Measurements from ENCODE around the gene CHRM2. TPM values are rescaled to one million over a fixed set of nuclear protein-coding genes. Genes with fewer than 3 reads are reported as not detected.

CHRM2 gene
- total RNA-seq, 1 donor from 2014 or later: not detected

DNA sequence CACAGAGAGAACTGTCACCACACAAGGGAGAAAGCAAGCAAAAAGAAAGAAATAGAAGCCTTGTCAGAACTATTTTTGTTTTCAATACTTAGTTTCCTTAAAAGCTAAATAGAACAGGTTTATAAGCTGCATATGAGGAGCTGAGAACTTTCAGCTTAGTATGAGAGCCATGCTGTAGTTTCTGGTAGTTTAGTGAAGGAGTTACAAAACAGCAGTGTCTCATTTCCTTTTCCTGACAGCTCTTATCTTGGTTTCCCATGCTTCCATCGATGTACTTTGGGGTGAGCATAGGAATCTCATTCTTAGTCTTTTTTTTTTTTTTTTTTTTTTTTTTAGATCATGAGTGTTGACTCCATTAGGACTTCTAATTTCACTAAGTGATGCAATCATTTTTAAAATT is 8.6 kb upstream of the CHRM2 start:
- intact Hi-C loops (cut with DNase I): no loop called here
- H3K36me3 ChIP-seq: no peaks in the 10 kb centered on the region
- H3K4me1 ChIP-seq: no peaks in the 10 kb centered on the region
- no peak overlapping the region for H3K4me3 ChIP-seq
- DNase-seq (ENCODE audit: low spot score in 2 of 2): no peak
- no peaks in the 10 kb centered on the region for H3K27me3 ChIP-seq
- H3K9me3 ChIP-seq: no peaks in the 10 kb centered on the region
- TF ChIP-seq, protein P1, sequence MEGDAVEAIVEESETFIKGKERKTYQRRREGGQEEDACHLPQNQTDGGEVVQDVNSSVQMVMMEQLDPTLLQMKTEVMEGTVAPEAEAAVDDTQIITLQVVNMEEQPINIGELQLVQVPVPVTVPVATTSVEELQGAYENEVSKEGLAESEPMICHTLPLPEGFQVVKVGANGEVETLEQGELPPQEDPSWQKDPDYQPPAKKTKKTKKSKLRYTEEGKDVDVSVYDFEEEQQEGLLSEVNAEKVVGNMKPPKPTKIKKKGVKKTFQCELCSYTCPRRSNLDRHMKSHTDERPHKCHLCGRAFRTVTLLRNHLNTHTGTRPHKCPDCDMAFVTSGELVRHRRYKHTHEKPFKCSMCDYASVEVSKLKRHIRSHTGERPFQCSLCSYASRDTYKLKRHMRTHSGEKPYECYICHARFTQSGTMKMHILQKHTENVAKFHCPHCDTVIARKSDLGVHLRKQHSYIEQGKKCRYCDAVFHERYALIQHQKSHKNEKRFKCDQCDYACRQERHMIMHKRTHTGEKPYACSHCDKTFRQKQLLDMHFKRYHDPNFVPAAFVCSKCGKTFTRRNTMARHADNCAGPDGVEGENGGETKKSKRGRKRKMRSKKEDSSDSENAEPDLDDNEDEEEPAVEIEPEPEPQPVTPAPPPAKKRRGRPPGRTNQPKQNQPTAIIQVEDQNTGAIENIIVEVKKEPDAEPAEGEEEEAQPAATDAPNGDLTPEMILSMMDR (IDR thresholded peaks at IDR 0.05): no peak
- H3K27ac ChIP-seq: no peak overlapping the region

- Histone ChIP-seq H3K9me3 (no peaks in the 10 kb centered on the region), H3K4me1 (no peaks in the 10 kb centered on the region), H3K36me3 (no peaks in the 10 kb centered on the region), H3K27me3 (peaks cover 12% of the 10 kb centered on the region), H3K4me3 (no peak overlapping the region), H3K27ac (no peak overlapping the region)
- TF ChIP-seq, protein P1 (IDR thresholded peaks at IDR 0.05): no peak
- intact Hi-C loops (cut with DNase I): no loop called here
- no peak for DNase-seq (ENCODE audit: low spot score in 2 of 2)
Observed at GRCh38 chr7:136865236-136865635, 3.2 kb upstream of the CHRM2 start.

DNA sequence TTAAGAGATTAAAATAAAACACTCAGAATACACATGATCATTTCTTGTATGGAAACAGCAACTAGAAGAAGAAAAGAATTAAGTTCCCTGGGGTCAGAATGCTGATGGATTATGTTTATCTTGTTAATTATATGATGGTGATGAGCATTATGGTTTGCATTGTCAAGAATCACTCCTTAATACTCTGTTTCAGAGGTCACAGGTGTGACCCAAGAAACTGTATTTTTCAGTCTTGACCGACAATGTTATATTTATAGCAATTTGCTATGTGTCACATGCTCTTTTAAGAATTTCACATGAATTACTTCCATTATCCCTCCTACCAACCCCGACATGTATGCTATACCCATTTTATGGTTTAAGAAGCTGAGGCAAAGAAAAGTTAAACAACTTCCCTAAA is 2.7 kb upstream of the CHRM2 start:
- no peaks in the 10 kb centered on the region for H3K36me3 ChIP-seq
- no peak overlapping the region for H3K4me3 ChIP-seq
- H3K27me3 ChIP-seq: peaks cover 14% of the 10 kb centered on the region
- intact Hi-C loops (cut with DNase I): no loop called here
- H3K27ac ChIP-seq: no peak overlapping the region
- DNase-seq (ENCODE audit: low spot score in 2 of 2): no peak
- no peaks in the 10 kb centered on the region for H3K4me1 ChIP-seq
- TF ChIP-seq, protein P1 (IDR thresholded peaks at IDR 0.05): no peak
- no peaks in the 10 kb centered on the region for H3K9me3 ChIP-seq

DNA sequence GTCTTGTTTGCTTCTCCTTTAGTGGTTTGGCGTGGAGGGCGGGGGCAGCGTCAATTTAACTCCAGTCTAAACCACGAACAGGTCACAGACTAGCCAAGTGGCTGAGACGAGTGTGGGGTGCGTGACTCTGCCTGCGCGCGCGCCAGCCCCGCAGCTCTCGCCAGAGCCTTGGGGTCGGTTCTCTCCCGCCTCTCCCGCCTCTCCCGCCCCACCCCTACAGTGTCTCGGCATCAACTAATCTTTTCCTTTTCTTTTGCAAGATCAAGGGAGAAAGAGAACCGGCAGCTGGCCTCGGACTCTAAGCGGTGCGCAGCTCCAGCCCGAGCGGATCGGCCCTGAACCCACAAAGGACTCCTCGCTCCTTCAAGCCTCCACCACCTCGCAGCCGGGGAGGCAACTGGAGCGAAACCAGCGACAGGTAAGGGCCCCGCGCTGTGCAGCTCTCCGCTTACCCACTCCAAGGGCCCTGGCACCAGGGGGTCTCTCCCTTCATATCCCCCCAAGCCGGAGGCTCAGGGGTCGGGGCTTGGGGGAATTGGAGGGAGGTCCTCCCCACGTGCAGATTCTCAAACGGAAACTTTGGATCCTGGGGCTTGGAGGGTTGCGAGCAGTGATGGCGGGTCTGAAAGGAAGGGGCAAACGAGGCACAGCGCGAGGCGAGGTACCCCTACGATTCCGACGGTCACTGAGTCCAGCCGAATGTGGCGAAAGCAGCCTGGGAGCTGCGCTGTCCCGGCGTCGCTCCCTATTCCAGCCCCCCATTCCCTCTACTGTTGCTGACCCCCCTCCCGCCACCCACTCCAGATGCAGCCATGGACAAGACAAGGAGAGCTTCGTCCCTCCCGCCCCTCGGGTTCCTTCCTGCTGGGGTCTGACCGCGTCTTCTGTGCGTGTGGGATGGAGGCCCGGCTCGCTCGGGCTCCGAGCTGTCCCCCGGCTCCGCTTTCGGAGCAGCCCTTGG is 829 bp downstream of the CHRM2 start:
- Histone ChIP-seq H3K36me3 (no peaks in the 10 kb centered on the region), H3K4me3 (peak overlapping the region; percentile 26 to 28), H3K27ac (no peak overlapping the region), H3K27me3 (peaks cover 14% of the 10 kb centered on the region), H3K9me3 (no peaks in the 10 kb centered on the region), H3K4me1 (no peaks in the 10 kb centered on the region)
- intact Hi-C loops (cut with DNase I): no loop called here
- TF ChIP-seq, protein P1 (IDR thresholded peaks at IDR 0.05): no peak
- DNase-seq (ENCODE audit: low spot score in 2 of 2): no peak

- DNase-seq (ENCODE audit: low spot score in 2 of 2): no peak
- intact Hi-C loops (cut with DNase I): no loop called here
- Histone ChIP-seq H3K36me3 (no peaks in the 10 kb centered on the region), H3K27me3 (peaks cover 14% of the 10 kb centered on the region), H3K4me1 (no peaks in the 10 kb centered on the region), H3K9me3 (no peaks in the 10 kb centered on the region), H3K4me3 (peak overlapping the region; percentile 13 to 36), H3K27ac (no peak overlapping the region)
- TF ChIP-seq, protein P1 (IDR thresholded peaks at IDR 0.05): no peak
Observed at GRCh38 chr7:136869991-136870865, 1.8 kb downstream of the CHRM2 start.

All from ascending aorta (tissue), 2 donors.